K562 (cell line): ENCODE data around the gene NRF1. TPM values are rescaled to one million over a fixed set of nuclear protein-coding genes. Genes with fewer than 3 reads are reported as not detected.

Source experiments
- HCFC1 ChIP-seq: IDR thresholded peaks from 2 replicates; pipeline ENCODE4 v1.6.1; 2012; ENCODE audit warnings: low read depth, low read length, improper control_type of control experiment
- HDAC2 ChIP-seq: fragments of 450-650 bp; IDR thresholded peaks from 2 replicates; pipeline ENCODE4 v1.6.1; 2016; ENCODE audit warnings: mild to moderate bottlenecking
- KLF1 ChIP-seq: fragments of 450-650 bp; IDR thresholded peaks from 2 replicates; pipeline ENCODE4 v1.6.1; 2016; ENCODE audit warnings: missing genetic modification characterization, missing compliant biosample characterization
- LARP7 ChIP-seq: fragments of 450-650 bp; IDR thresholded peaks from 2 replicates; pipeline ENCODE4 v1.6.1; 2016
- MBD1 ChIP-seq: fragments of 250-450 bp; sonication (Bioruptor Pico); IDR thresholded peaks from 2 replicates; pipeline ENCODE4 v1.8.0; 2022; ENCODE audit warnings: inconsistent platforms
- NFIX ChIP-seq: fragments of 250-450 bp; sonication (Bioruptor Pico); IDR thresholded peaks from 2 replicates; pipeline ENCODE4 v1.4.0; 2020; ENCODE audit warnings: low read depth, mild to moderate bottlenecking, moderate library complexity
- PCBP2 ChIP-seq: fragments of 200-400 bp; formaldehyde crosslinking; IDR thresholded peaks from 2 replicates; pipeline ENCODE4 v1.6.1; 2018; ENCODE audit warnings: low read length, low read depth, mild to moderate bottlenecking, moderate library complexity; ENCODE audit not compliant: poor library complexity, severe bottlenecking
- PHB ChIP-seq: fragments of 250-450 bp; sonication (Bioruptor Pico); IDR thresholded peaks from 2 replicates; pipeline ENCODE4 v1.5.0; 2021
- RFX7 ChIP-seq: fragments of 250-450 bp; sonication (Bioruptor Pico); IDR thresholded peaks from 2 replicates; pipeline ENCODE4 v1.5.1; 2021; ENCODE audit warnings: mild to moderate bottlenecking
- SIRT6 ChIP-seq: IDR thresholded peaks from one replicate; pipeline ENCODE4 v1.6.1; 2012; ENCODE audit warnings: low read depth, mild to moderate bottlenecking, control low read depth, inconsistent platforms, low read length, moderate library complexity
- SRSF1 ChIP-seq: fragments of 200-400 bp; formaldehyde crosslinking; IDR thresholded peaks from 2 replicates; pipeline ENCODE4 v1.6.1; 2017; ENCODE audit warnings: mild to moderate bottlenecking, low read depth, low read length, moderate library complexity
- TAL1 ChIP-seq: fragments of 450-650 bp; IDR thresholded peaks from 2 replicates; pipeline ENCODE4 v1.6.1; 2016; ENCODE audit warnings: mild to moderate bottlenecking
- UBTF ChIP-seq, 2 experiments: IDR thresholded peaks; 2 replicates each; pipeline ENCODE4 v1.6.1; 2012; ENCODE audit warnings: improper control_type of control experiment in 2 of 2, low read depth in 2 of 2, low read length in 2 of 2, borderline replicate concordance in 1 of 2
- USF2 ChIP-seq: sonication (generic); formaldehyde crosslinking; IDR thresholded peaks from 2 replicates; pipeline ENCODE4 v1.5.0; 2020; ENCODE audit warnings: missing genetic modification reagents
- ZBED1 ChIP-seq: IDR thresholded peaks from 2 replicates; pipeline ENCODE4 v1.6.1; 2014
- ZBTB49 ChIP-seq: sonication (generic); formaldehyde crosslinking; IDR thresholded peaks from 2 replicates; pipeline ENCODE4 v1.8.0; 2022; ENCODE audit warnings: missing genetic modification reagents, mild to moderate bottlenecking, borderline replicate concordance
- ZBTB8A ChIP-seq: fragments of 450-650 bp; IDR thresholded peaks from 2 replicates; pipeline ENCODE4 v1.6.1; 2018; ENCODE audit warnings: mild to moderate bottlenecking, moderate library complexity; ENCODE audit not compliant: partially characterized antibody
- ZNF224 ChIP-seq: sonication (generic); formaldehyde crosslinking; IDR thresholded peaks from 2 replicates; pipeline ENCODE4 v1.8.0; 2022; ENCODE audit warnings: mild to moderate bottlenecking, missing genetic modification reagents
- ZNF280B ChIP-seq: fragments of 250-450 bp; sonication (Bioruptor Pico); IDR thresholded peaks from 2 replicates; pipeline ENCODE4 v1.5.1; 2021; ENCODE audit warnings: mild to moderate bottlenecking
- ZNF707 ChIP-seq: fragments of 250-450 bp; sonication (Bioruptor Pico); conservative IDR thresholded peaks from 2 replicates; pipeline ENCODE4 v1.8.0; 2022; ENCODE audit warnings: inconsistent platforms, mild to moderate bottlenecking, moderate library complexity
- polyA plus RNA-seq, 8 experiments: library from polyadenylated mRNA; depleted of rRNA in 4 of 8; stranded (reverse) in 5 of 8; unstranded in 3 of 8; fragments of >200 nt; fragmentation: Nextera tagmentation in 2 of 8; fragmentation: Illumina TruSeq in 1 of 8; extraction: Ambion mirVana in 2 of 8; extraction: Trizol in 1 of 8; gene quantifications; 2 replicates each; pipeline versions ENCODE4 v1.2.1 to v1.2.3, GENCODE V29; 2011 to 2014; ENCODE audit warnings: inconsistent platforms in 1 of 8, missing spikeins in 1 of 8
- total RNA-seq, 7 experiments: library from RNA; depleted of rRNA in 6 of 7; stranded (reverse); fragments of >200 nt in 6 of 7; fragmentation: Illumina TruSeq in 2 of 7; extraction: Trizol in 2 of 7; gene quantifications; 2 replicates each; pipeline versions ENCODE4 v1.2.1 to v1.2.3, GENCODE V29; 2011 to 2021; ENCODE audit warnings: low replicate concordance in 1 of 7

Gene NRF1
- total and polyA plus RNA-seq, 9 of the 15 experiments (the other 6 are each of a cell fraction or from before 2014, with no cell fraction given) = 8.6 to 28.8 (median 20.3) TPM

- TF ChIP-seq ZBTB49 (CRISPR knock-in tag) = peak; percentile 82
- no peak for TF ChIP-seq MBD1 (CRISPR knock-in tag)
- TF ChIP-seq USF2 (CRISPR knock-in tag) = no peak
- no peak for TF ChIP-seq SRSF1
- 0 out of 2 replicates have a peak, but pooled peaks have one; percentile 57 for TF ChIP-seq ZNF707 (CRISPR knock-in tag)
- TF ChIP-seq KLF1 (tag) = 0 out of 2 replicates have a peak, but pooled peaks have one; percentile 23
- peak; percentile 93; the same call in 1 of the 2 replicates for TF ChIP-seq ZBED1
- TF ChIP-seq PHB (CRISPR knock-in tag) = no peak
- TF ChIP-seq NFIX (CRISPR knock-in tag) = no peak
- TF ChIP-seq PCBP2 = no peak
- no peak for TF ChIP-seq LARP7
- TF ChIP-seq HCFC1 = no peak
- TF ChIP-seq ZNF224 (CRISPR knock-in tag) = no peak
- TF ChIP-seq ZNF280B (CRISPR knock-in tag) = no peak
- peak; percentile 100 for TF ChIP-seq HDAC2
- peak; percentile 100 for TF ChIP-seq TAL1
- TF ChIP-seq UBTF (IDR thresholded peaks at IDR 0.05; ENCODE audit: borderline replicate concordance in 1 of 2, low read depth in 2 of 2, low read length in 2 of 2) = peak in 1 of 2 experiments; percentile 51; a peak in 1 of 4 replicates
- TF ChIP-seq RFX7 = no peak
- TF ChIP-seq ZBTB8A = no peak
- no peak for TF ChIP-seq SIRT6
These were observed 108.6 kb downstream of the NRF1 start (continued) for GRCh38 chr7:129719980-129720732.
